Neural crest cell (in vitro differentiated cells): Measurements from ENCODE around the gene UFL1. TPM values are rescaled to one million over a fixed set of nuclear protein-coding genes. Genes with fewer than 3 reads are reported as not detected.
"Not testable (repeated sequence)": the region's sequence is repeated elsewhere in the genome, so short reads cannot be mapped to it uniquely, and the experiment has no call there.

Experiments used
- DNase-seq: peaks from one replicate; pipeline ENCODE4 v3.0.0; 2021; ENCODE audit warnings: low read depth, mixed read lengths, low spot score
- H3K27ac Mint-ChIP-seq: one replicate; pipeline ENCODE4 v1.8.0; 2021; ENCODE audit warnings: mild to moderate bottlenecking, mixed read lengths; ENCODE audit not compliant: unreplicated experiment
- H3K27me3 Mint-ChIP-seq: 2 replicates; pipeline ENCODE4 v1.8.0; 2021; ENCODE audit warnings: low read depth, mild to moderate bottlenecking, mixed read lengths
- H3K36me3 Mint-ChIP-seq: 2 replicates; pipeline ENCODE4 v1.8.0; 2021; ENCODE audit warnings: low read depth, mild to moderate bottlenecking, mixed read lengths
- H3K4me1 Mint-ChIP-seq: 2 replicates; pipeline ENCODE4 v1.8.0; 2021; ENCODE audit warnings: mixed read lengths
- H3K4me3 Mint-ChIP-seq: one replicate; pipeline ENCODE4 v1.8.0; 2021; ENCODE audit warnings: mild to moderate bottlenecking, mixed read lengths
- H3K9me3 Mint-ChIP-seq: 2 replicates; pipeline ENCODE4 v1.8.0; 2021; ENCODE audit warnings: mixed read lengths
- CTCF ChIP-seq: fragments of 200-600 bp; sonication (generic); conservative IDR thresholded peaks from 2 replicates; pipeline ENCODE4 v1.5.0; 2021; ENCODE audit warnings: antibody characterized with exemption, mild to moderate bottlenecking
- total RNA-seq: library from RNA; stranded (reverse); gene quantifications from 2 replicates; pipeline ENCODE4 v1.2.1, GENCODE V29; 2021

Gene UFL1
- total RNA-seq, 1 donor from 2014 or later = 17.3 TPM

DNA sequence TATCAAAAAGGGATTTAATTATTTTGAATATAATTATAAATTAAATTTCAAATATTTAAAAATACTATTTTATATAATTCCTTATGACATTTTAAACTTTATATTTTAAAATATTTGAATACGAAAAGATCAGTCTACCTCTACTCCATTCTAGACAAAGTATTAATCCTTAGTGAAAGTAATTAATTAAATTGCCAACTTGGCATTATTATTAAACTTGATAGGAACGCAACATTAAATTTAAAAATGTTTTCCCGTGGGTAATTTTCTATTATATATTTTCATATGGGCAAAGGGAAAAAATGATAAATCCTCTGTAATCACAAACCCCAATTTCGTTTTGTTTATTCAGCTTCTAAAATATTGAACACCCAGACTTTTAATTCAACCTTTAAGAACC lies 33.0 kb downstream of the UFL1 start:
- H3K27me3 Mint-ChIP-seq = no peaks in the 10 kb centered on the region

DNA sequence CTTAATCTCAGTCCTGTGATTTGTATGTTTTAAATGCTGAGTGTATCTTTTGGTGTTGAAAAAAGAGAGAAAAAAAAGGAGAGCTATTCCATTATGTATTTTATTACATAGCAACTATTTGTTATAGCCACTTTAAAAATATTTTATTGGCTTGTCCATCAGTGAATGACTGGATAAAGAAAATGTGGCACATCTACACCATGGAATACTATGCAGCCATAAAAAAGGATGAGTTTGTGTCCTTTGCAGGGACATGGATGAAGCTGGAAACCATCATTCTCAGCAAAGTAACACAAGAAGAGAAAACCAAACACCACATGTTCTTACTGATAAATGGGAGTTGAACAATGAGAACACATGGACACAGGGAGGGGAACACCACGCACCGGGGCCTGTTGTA lies 38.1 kb downstream of the UFL1 start:
- DNase-seq, H3K36me3 Mint-ChIP-seq, H3K4me1 Mint-ChIP-seq, H3K27ac Mint-ChIP-seq, H3K9me3 Mint-ChIP-seq, H3K4me3 Mint-ChIP-seq: not testable (repeated sequence)
- H3K27me3 Mint-ChIP-seq = peaks cover 10% of the 10 kb centered on the region

More for the DNA sequence above, 33.0 kb downstream of the UFL1 start:
- Mint-ChIP-seq H3K27ac (no peak overlapping the region), H3K4me3 (no peak overlapping the region), H3K9me3 (peaks cover 3% of the 10 kb centered on the region), H3K4me1 (no peaks in the 10 kb centered on the region), H3K36me3 (peaks cover 28% of the 10 kb centered on the region)
- no peak for DNase-seq
- no peak for TF ChIP-seq CTCF

- Mint-ChIP-seq H3K4me1 (no peaks in the 10 kb centered on the region), H3K36me3 (no peaks in the 10 kb centered on the region), H3K27me3 (peaks cover 13% of the 10 kb centered on the region), H3K4me3 (no peak within 1 kb of the TSS), H3K27ac (no peak within 1 kb of the TSS), H3K9me3 (no peaks in the 10 kb centered on the region)
- no peak for DNase-seq
- no peak for TF ChIP-seq CTCF
These were observed 41.3 kb downstream of the UFL1 start, which contains the start of gene FHL5 for GRCh38 chr6:96562886-96563285. Gene FHL5, plus strand, starts transcription at chr6:96563128. Its CDS starts 40,486 bp downstream, at chr6:96603614.

GRCh38 chr6:96563853-96564252 lies 42.2 kb downstream of the UFL1 start:
- Mint-ChIP-seq H3K4me1 (no peaks in the 10 kb centered on the region), H3K36me3 (no peaks in the 10 kb centered on the region), H3K4me3 (no peak overlapping the region), H3K9me3 (no peaks in the 10 kb centered on the region), H3K27me3 (peaks cover 17% of the 10 kb centered on the region), H3K27ac (no peak overlapping the region)
- DNase-seq = no peak
- no peak for TF ChIP-seq CTCF

- Mint-ChIP-seq H3K36me3 (peaks cover 3% of the 10 kb centered on the region), H3K4me3 (no peak overlapping the region), H3K9me3 (peaks cover 12% of the 10 kb centered on the region), H3K27me3 (peaks cover 9% of the 10 kb centered on the region), H3K4me1 (no peaks in the 10 kb centered on the region), H3K27ac (no peak overlapping the region)
- no peak for TF ChIP-seq CTCF
- DNase-seq = no peak
These were observed 48.4 kb downstream of the UFL1 start for GRCh38 chr6:96570053-96570452.

- TF ChIP-seq CTCF = no peak
- no peak overlapping the region for H3K4me3 Mint-ChIP-seq
- H3K27me3 Mint-ChIP-seq = peaks cover 9% of the 10 kb centered on the region
- no peak overlapping the region for H3K27ac Mint-ChIP-seq
- H3K36me3 Mint-ChIP-seq = peaks cover 3% of the 10 kb centered on the region
- peaks cover 12% of the 10 kb centered on the region for H3K9me3 Mint-ChIP-seq
- DNase-seq = no peak
- H3K4me1 Mint-ChIP-seq = no peaks in the 10 kb centered on the region
These were observed 49.9 kb downstream of the UFL1 start for GRCh38 chr6:96571551-96571950.
